ENCODE data around the gene DRC1.
"Not testable (repeated sequence)": the region's sequence is repeated elsewhere in the genome, so short reads cannot be mapped to it uniquely, and the experiment has no call there.

The DRC1 gene

GRCh38 chr2:26465981-26466471 lies 64.3 kb downstream of the DRC1 start:
- intact Hi-C loops (cut with micrococcal nuclease) = loop anchor here (10.0 kb wide), 1 partner anchor 131 kb away; no protein-coding TSS in a partner anchor
- H3K27ac Mint-ChIP-seq = no peak overlapping the region

GRCh38 chr2:26466662-26467310 lies 65.1 kb downstream of the DRC1 start:
- H3K4me1 Mint-ChIP-seq (ENCODE audit: low read depth) = peaks cover 13% of the 10 kb centered on the region
- H3K36me3 Mint-ChIP-seq (ENCODE audit: low read depth) = no peaks in the 10 kb centered on the region
- intact Hi-C loops (cut with micrococcal nuclease) = loop anchor here (10.0 kb wide), 1 partner anchor 132 kb away; no protein-coding TSS in a partner anchor
- no peaks in the 10 kb centered on the region for H3K9me3 Mint-ChIP-seq
- no peak overlapping the region for H3K4me3 Mint-ChIP-seq
- no peaks in the 10 kb centered on the region for H3K27me3 Mint-ChIP-seq
- no peak overlapping the region for H3K27ac Mint-ChIP-seq

More at GRCh38 chr2:26465981-26466471, 64.3 kb downstream of the DRC1 start:
- no peaks in the 10 kb centered on the region for H3K9me3 Mint-ChIP-seq
- peaks cover 13% of the 10 kb centered on the region for H3K4me1 Mint-ChIP-seq (ENCODE audit: low read depth)
- no peak overlapping the region for H3K4me3 Mint-ChIP-seq
- no peaks in the 10 kb centered on the region for H3K36me3 Mint-ChIP-seq (ENCODE audit: low read depth)
- no peaks in the 10 kb centered on the region for H3K27me3 Mint-ChIP-seq

GRCh38 chr2:26468544-26468943 lies 66.8 kb downstream of the DRC1 start:
- H3K9me3 Mint-ChIP-seq; H3K27me3 Mint-ChIP-seq; H3K4me3 Mint-ChIP-seq; H3K4me1 Mint-ChIP-seq (ENCODE audit: low read depth); H3K36me3 Mint-ChIP-seq (ENCODE audit: low read depth); H3K27ac Mint-ChIP-seq: not testable (repeated sequence)
- intact Hi-C loops (cut with micrococcal nuclease) = loop anchor here (10.0 kb wide), 1 partner anchor 134 kb away; no protein-coding TSS in a partner anchor

- intact Hi-C loops (cut with micrococcal nuclease) = loop anchor here (10.0 kb wide), 1 partner anchor 134 kb away; no protein-coding TSS in a partner anchor
- H3K9me3 Mint-ChIP-seq = no peaks in the 10 kb centered on the region
- no peaks in the 10 kb centered on the region for H3K27me3 Mint-ChIP-seq
- peaks cover 5% of the 10 kb centered on the region for H3K4me1 Mint-ChIP-seq (ENCODE audit: low read depth)
- H3K36me3 Mint-ChIP-seq (ENCODE audit: low read depth) = no peaks in the 10 kb centered on the region
- H3K4me3 Mint-ChIP-seq = no peak overlapping the region
- no peak overlapping the region for H3K27ac Mint-ChIP-seq
These were observed 67.5 kb downstream of the DRC1 start for GRCh38 chr2:26469092-26469710.

GRCh38 chr2:26469955-26470354 lies 68.2 kb downstream of the DRC1 start:
- no peaks in the 10 kb centered on the region for H3K36me3 Mint-ChIP-seq (ENCODE audit: low read depth)
- H3K4me1 Mint-ChIP-seq (ENCODE audit: low read depth) = peaks cover 5% of the 10 kb centered on the region
- no peaks in the 10 kb centered on the region for H3K9me3 Mint-ChIP-seq
- no peak overlapping the region for H3K27ac Mint-ChIP-seq
- intact Hi-C loops (cut with micrococcal nuclease) = loop anchor here (10.0 kb wide), 1 partner anchor 135 kb away; no protein-coding TSS in a partner anchor
- H3K27me3 Mint-ChIP-seq = no peaks in the 10 kb centered on the region
- no peak overlapping the region for H3K4me3 Mint-ChIP-seq

- Mint-ChIP-seq H3K9me3 (no peaks in the 10 kb centered on the region), H3K27me3 (no peaks in the 10 kb centered on the region), H3K27ac (no peak overlapping the region), H3K4me3 (no peak overlapping the region), H3K4me1 (ENCODE audit: low read depth) (peaks cover 5% of the 10 kb centered on the region), H3K36me3 (ENCODE audit: low read depth) (no peaks in the 10 kb centered on the region)
- intact Hi-C loops (cut with micrococcal nuclease) = no loop called here
These were observed 69.0 kb downstream of the DRC1 start for GRCh38 chr2:26470601-26471260.

- Mint-ChIP-seq H3K27ac (no peak overlapping the region), H3K27me3 (no peaks in the 10 kb centered on the region), H3K9me3 (no peaks in the 10 kb centered on the region), H3K36me3 (ENCODE audit: low read depth) (no peaks in the 10 kb centered on the region), H3K4me1 (ENCODE audit: low read depth) (peaks cover 5% of the 10 kb centered on the region), H3K4me3 (no peak overlapping the region)
- intact Hi-C loops (cut with micrococcal nuclease) = no loop called here
These were observed 69.6 kb downstream of the DRC1 start for GRCh38 chr2:26471289-26471688.

- intact Hi-C loops (cut with micrococcal nuclease) = no loop called here
- Mint-ChIP-seq H3K36me3 (ENCODE audit: low read depth) (no peaks in the 10 kb centered on the region), H3K27ac (no peak overlapping the region), H3K4me1 (ENCODE audit: low read depth) (peaks cover 5% of the 10 kb centered on the region), H3K27me3 (peaks cover 3% of the 10 kb centered on the region), H3K4me3 (no peak overlapping the region), H3K9me3 (no peaks in the 10 kb centered on the region)
These were observed 70.3 kb downstream of the DRC1 start for GRCh38 chr2:26471766-26472706.

GRCh38 chr2:26472821-26473655 lies 71.3 kb downstream of the DRC1 start:
- H3K36me3 Mint-ChIP-seq (ENCODE audit: low read depth) = no peaks in the 10 kb centered on the region
- no peak overlapping the region for H3K4me3 Mint-ChIP-seq
- no peaks in the 10 kb centered on the region for H3K9me3 Mint-ChIP-seq
- H3K27me3 Mint-ChIP-seq = peaks cover 10% of the 10 kb centered on the region
- no peak overlapping the region for H3K27ac Mint-ChIP-seq
- H3K4me1 Mint-ChIP-seq (ENCODE audit: low read depth) = peaks cover 11% of the 10 kb centered on the region
- intact Hi-C loops (cut with micrococcal nuclease) = no loop called here

GRCh38 chr2:26473796-26474195 lies 72.1 kb downstream of the DRC1 start:
- Mint-ChIP-seq H3K27me3 (peaks cover 10% of the 10 kb centered on the region), H3K4me1 (ENCODE audit: low read depth) (peaks cover 7% of the 10 kb centered on the region), H3K27ac (no peak overlapping the region), H3K4me3 (no peak overlapping the region), H3K9me3 (no peaks in the 10 kb centered on the region), H3K36me3 (ENCODE audit: low read depth) (no peaks in the 10 kb centered on the region)
- intact Hi-C loops (cut with micrococcal nuclease) = no loop called here

- H3K9me3 Mint-ChIP-seq = no peaks in the 10 kb centered on the region
- intact Hi-C loops (cut with micrococcal nuclease) = no loop called here
- no peak overlapping the region for H3K4me3 Mint-ChIP-seq
- H3K27me3 Mint-ChIP-seq = peaks cover 10% of the 10 kb centered on the region
- no peaks in the 10 kb centered on the region for H3K36me3 Mint-ChIP-seq (ENCODE audit: low read depth)
- peaks cover 7% of the 10 kb centered on the region for H3K4me1 Mint-ChIP-seq (ENCODE audit: low read depth)
- H3K27ac Mint-ChIP-seq = no peak overlapping the region
These were observed 72.6 kb downstream of the DRC1 start for GRCh38 chr2:26474261-26474785.

GRCh38 chr2:26475037-26475436 lies 73.3 kb downstream of the DRC1 start:
- no peaks in the 10 kb centered on the region for H3K36me3 Mint-ChIP-seq (ENCODE audit: low read depth)
- no peak overlapping the region for H3K4me3 Mint-ChIP-seq
- no peak overlapping the region for H3K27ac Mint-ChIP-seq
- H3K27me3 Mint-ChIP-seq = peaks cover 10% of the 10 kb centered on the region
- no peaks in the 10 kb centered on the region for H3K9me3 Mint-ChIP-seq
- intact Hi-C loops (cut with micrococcal nuclease) = no loop called here
- H3K4me1 Mint-ChIP-seq (ENCODE audit: low read depth) = peaks cover 7% of the 10 kb centered on the region
